OCI-LY1 (cell line): ENCODE results near the gene PC.

Source experiments
- H2AFZ ChIP-seq: fragments of 200-600 bp; sonication (generic), shearing (Covaris generic); 2 replicates; pipeline ENCODE4 v1.6.0; 2014; ENCODE audit warnings: antibody characterized with exemption, mild to moderate bottlenecking, low read length
- H3F3A ChIP-seq: fragments of 200-600 bp; sonication (generic), shearing (Covaris generic); 2 replicates; pipeline ENCODE4 v1.6.0; 2014; ENCODE audit warnings: mild to moderate bottlenecking, antibody characterized with exemption, low read length, moderate library complexity; ENCODE audit not compliant: insufficient read depth
- H3K27ac ChIP-seq: fragments of 200-600 bp; sonication (generic); 2 replicates; pipeline ENCODE4 v1.5.1; 2014; ENCODE audit warnings: low read length, mixed run types, mild to moderate bottlenecking, low read depth; ENCODE audit not compliant: poor library complexity, severe bottlenecking
- H3K27me3 ChIP-seq: fragments of 200-600 bp; sonication (generic); 2 replicates; pipeline ENCODE4 v1.6.0; 2014; ENCODE audit warnings: antibody characterized with exemption, mild to moderate bottlenecking, low read length, moderate library complexity; ENCODE audit not compliant: insufficient read depth
- H3K36me3 ChIP-seq: fragments of 200-600 bp; sonication (generic); 2 replicates; pipeline ENCODE4 v1.6.1; 2014; ENCODE audit warnings: mild to moderate bottlenecking, antibody characterized with exemption, low read length, moderate library complexity, mixed read lengths; ENCODE audit not compliant: insufficient read depth
- H3K4me1 ChIP-seq: fragments of 200-600 bp; sonication (generic); 2 replicates; pipeline ENCODE4 v1.5.1; 2014; ENCODE audit warnings: mild to moderate bottlenecking, low read length, moderate library complexity; ENCODE audit not compliant: insufficient read depth, severe bottlenecking
- H3K4me2 ChIP-seq: fragments of 200-600 bp; sonication (generic), shearing (Covaris generic); 2 replicates; pipeline ENCODE4 v1.6.1; 2014; ENCODE audit warnings: low read length
- H3K4me3 ChIP-seq: fragments of 200-600 bp; sonication (generic); 2 replicates; pipeline ENCODE4 v1.5.1; 2014; ENCODE audit warnings: low read length, low read depth, mild to moderate bottlenecking, mixed read lengths; ENCODE audit not compliant: poor library complexity, severe bottlenecking
- H3K79me2 ChIP-seq: fragments of 200-600 bp; shearing (Covaris generic); 2 replicates; pipeline ENCODE4 v1.6.1; 2016; ENCODE audit warnings: mixed run types, low read length, mixed read lengths; ENCODE audit not compliant: insufficient read depth
- H3K9ac ChIP-seq: fragments of 200-600 bp; sonication (generic), shearing (Covaris generic); 2 replicates; pipeline ENCODE4 v1.6.1; 2014; ENCODE audit warnings: mild to moderate bottlenecking, low read length, mixed read lengths
- H3K9me2 ChIP-seq: fragments of 200-600 bp; sonication (generic), shearing (Covaris generic); 2 replicates; pipeline ENCODE4 v1.6.1; 2014; ENCODE audit warnings: low read depth, mild to moderate bottlenecking, low read length, mixed read lengths
- H3K9me3 ChIP-seq: fragments of 200-600 bp; shearing (Covaris generic); 2 replicates; pipeline ENCODE4 v1.6.1; 2014; ENCODE audit warnings: low read length, mixed read lengths
- H4K20me1 ChIP-seq: fragments of 200-600 bp; sonication (generic), shearing (Covaris generic); 2 replicates; pipeline ENCODE4 v1.6.0; 2016; ENCODE audit warnings: mild to moderate bottlenecking, low read length; ENCODE audit not compliant: insufficient read depth
- EZH2 ChIP-seq: fragments of 200-600 bp; sonication (generic), shearing (Covaris generic); IDR thresholded peaks from 2 replicates; pipeline ENCODE4 v1.8.0; 2017; ENCODE audit warnings: borderline replicate concordance, mixed run types, mild to moderate bottlenecking, antibody characterized with exemption, low read length, moderate library complexity, mixed read lengths
- TF ChIP-seq, protein P1 (sequence below): fragments of 200-600 bp; sonication (generic), shearing (Covaris generic); IDR thresholded peaks from 2 replicates; pipeline ENCODE4 v1.5.1; 2017; ENCODE audit warnings: mild to moderate bottlenecking, antibody characterized with exemption, low read length, moderate library complexity, mixed read lengths

PC gene

DNA sequence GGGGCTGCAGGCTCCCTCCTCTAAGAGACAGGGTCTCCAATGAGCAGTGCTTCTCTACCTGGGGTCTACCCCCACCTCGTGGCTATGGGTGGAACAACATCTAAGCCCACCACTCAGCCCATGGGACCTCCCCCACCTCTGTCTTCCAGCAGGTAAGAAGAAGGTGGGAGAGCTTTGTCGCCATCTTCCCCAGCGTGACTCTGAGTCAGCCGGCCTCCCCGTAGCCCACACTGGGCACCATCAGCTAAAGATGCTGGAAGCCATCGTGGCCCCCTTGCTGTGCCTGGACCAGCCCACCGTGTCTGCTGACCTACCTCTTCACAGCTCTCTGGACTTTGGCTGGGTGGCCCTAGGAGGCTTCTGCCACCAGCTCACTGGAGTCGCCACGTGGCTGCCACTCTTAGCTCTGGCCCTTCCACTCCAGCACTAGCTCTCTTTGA, 17.9 kb upstream of the PC start:
- no peaks in the 10 kb centered on the region for H3F3A ChIP-seq
- no peak overlapping the region for H3K4me2 ChIP-seq
- no peaks in the 10 kb centered on the region for H3K4me1 ChIP-seq
- no peaks in the 10 kb centered on the region; the same call in 1 of the 2 replicates for H3K27me3 ChIP-seq
- no peak overlapping the region for H2AFZ ChIP-seq
- H3K9ac ChIP-seq, result no peak overlapping the region
- H3K9me3 ChIP-seq, result peaks cover 4% of the 10 kb centered on the region; the same call in 1 of the 2 replicates
- TF ChIP-seq, protein P1, sequence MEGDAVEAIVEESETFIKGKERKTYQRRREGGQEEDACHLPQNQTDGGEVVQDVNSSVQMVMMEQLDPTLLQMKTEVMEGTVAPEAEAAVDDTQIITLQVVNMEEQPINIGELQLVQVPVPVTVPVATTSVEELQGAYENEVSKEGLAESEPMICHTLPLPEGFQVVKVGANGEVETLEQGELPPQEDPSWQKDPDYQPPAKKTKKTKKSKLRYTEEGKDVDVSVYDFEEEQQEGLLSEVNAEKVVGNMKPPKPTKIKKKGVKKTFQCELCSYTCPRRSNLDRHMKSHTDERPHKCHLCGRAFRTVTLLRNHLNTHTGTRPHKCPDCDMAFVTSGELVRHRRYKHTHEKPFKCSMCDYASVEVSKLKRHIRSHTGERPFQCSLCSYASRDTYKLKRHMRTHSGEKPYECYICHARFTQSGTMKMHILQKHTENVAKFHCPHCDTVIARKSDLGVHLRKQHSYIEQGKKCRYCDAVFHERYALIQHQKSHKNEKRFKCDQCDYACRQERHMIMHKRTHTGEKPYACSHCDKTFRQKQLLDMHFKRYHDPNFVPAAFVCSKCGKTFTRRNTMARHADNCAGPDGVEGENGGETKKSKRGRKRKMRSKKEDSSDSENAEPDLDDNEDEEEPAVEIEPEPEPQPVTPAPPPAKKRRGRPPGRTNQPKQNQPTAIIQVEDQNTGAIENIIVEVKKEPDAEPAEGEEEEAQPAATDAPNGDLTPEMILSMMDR, result peak; percentile 68
- no peak for TF ChIP-seq EZH2
- H3K36me3 ChIP-seq, result no peaks in the 10 kb centered on the region; the same call in 1 of the 2 replicates
- H3K27ac ChIP-seq, result no peak overlapping the region
- no peak overlapping the region for H3K4me3 ChIP-seq
- H3K79me2 ChIP-seq, result no peaks in the 10 kb centered on the region
- H4K20me1 ChIP-seq, result no peaks in the 10 kb centered on the region
- H3K9me2 ChIP-seq, result no peaks in the 10 kb centered on the region

DNA sequence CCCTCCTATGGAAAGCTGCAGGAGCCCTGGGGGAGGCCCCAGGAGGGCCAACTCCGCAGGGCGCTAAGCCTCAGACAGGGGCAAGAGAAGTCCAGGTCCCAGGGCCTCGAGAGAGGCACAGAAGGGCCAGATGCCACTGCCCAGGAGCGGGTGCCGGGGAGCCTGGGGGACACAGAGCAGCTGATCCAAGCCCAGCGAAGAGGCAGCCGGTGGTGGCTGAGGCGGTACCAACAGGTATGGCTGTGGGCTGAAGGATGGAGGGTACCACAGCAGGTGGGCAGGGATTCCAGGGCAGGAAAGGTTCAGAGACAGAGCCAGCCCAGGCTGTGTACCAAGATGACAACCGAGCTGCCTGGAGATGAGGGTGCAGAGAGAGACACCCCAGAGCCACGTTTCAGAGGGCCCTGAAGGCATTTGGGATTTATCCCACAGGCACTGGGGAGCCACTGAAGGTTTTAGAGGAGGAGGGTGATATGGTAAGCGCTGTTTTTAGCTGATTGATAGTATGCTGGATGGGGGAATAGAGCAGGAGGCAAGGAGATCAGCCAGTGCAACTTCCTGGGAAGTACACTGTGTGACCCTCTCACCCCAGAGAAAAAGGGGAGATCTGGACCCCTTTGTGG, 17.3 kb upstream of the PC start:
- Histone ChIP-seq H3F3A (no peaks in the 10 kb centered on the region), H2AFZ (no peak overlapping the region), H3K27me3 (no peaks in the 10 kb centered on the region; the same call in 1 of the 2 replicates), H3K4me2 (no peak overlapping the region), H3K36me3 (no peaks in the 10 kb centered on the region; the same call in 1 of the 2 replicates), H3K9me2 (no peaks in the 10 kb centered on the region), H3K4me3 (no peak overlapping the region), H3K9ac (no peak overlapping the region), H4K20me1 (no peaks in the 10 kb centered on the region), H3K79me2 (no peaks in the 10 kb centered on the region), H3K9me3 (peaks cover 4% of the 10 kb centered on the region; the same call in 1 of the 2 replicates), H3K4me1 (no peaks in the 10 kb centered on the region), H3K27ac (no peak overlapping the region)
- no peak for TF ChIP-seq EZH2
- TF ChIP-seq, protein P1, result no peak

DNA sequence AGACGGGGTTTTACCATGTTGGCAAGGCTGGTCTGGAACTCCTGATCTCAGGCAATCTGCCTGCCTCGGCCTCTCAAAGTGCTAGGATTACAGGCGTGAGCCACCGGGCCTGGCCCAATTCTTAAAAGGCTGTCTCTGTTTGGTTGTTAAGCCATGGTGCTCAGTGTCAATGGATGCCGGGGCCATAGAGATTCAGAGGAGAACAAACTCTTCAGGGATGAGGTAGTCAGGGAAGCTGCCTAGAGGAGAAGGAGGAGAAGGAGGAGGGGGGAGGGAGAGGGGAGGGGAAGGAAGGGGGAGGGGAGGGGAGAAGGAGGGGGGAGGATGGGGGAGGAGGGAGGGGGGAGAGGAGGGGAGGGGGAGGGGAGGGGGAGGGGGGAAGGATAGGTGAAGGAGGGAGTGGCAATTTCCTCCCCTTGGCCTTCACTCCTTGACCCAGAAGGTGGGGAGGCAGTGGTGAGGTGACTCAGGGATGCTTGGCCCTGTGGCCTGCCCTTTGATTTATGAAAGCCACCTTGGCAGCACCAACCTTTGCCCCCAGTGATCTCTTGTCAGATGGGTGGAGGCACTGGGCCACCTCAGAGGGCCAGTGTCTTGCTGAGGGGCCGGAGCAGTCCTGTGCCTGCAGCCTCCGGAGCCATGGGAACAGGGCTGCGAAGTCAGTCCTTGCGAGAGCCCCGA, 16.7 kb upstream of the PC start, which contains the start of gene C11orf86:
TSS of gene C11orf86 (plus strand) at position 581 of the 681 bp plus-strand sequence. CDS start at position 640, 59 bp downstream.
- H3K36me3 ChIP-seq, result no peaks in the 10 kb centered on the region; the same call in 1 of the 2 replicates
- no peak within 1 kb of the TSS for H2AFZ ChIP-seq
- H4K20me1 ChIP-seq, result no peaks in the 10 kb centered on the region
- H3K9me2 ChIP-seq, result no peaks in the 10 kb centered on the region
- H3K4me3 ChIP-seq, result no peak within 1 kb of the TSS
- peaks cover 4% of the 10 kb centered on the region; the same call in 1 of the 2 replicates for H3K9me3 ChIP-seq
- no peak within 1 kb of the TSS for H3K9ac ChIP-seq
- no peaks in the 10 kb centered on the region; the same call in 1 of the 2 replicates for H3K27me3 ChIP-seq
- no peak for TF ChIP-seq EZH2
- TF ChIP-seq, protein P1, result no peak
- H3F3A ChIP-seq, result no peaks in the 10 kb centered on the region
- no peaks in the 10 kb centered on the region for H3K79me2 ChIP-seq
- no peaks in the 10 kb centered on the region for H3K4me1 ChIP-seq
- H3K4me2 ChIP-seq, result no peak within 1 kb of the TSS
- H3K27ac ChIP-seq, result no peak within 1 kb of the TSS
